Osteoblast (primary cell): Measurements from ENCODE around the gene CPN1. TPM values are rescaled to one million over a fixed set of nuclear protein-coding genes. Genes with fewer than 3 reads are reported as not detected.

Source experiments
- DNase-seq: peaks from one replicate; pipeline ENCODE4 v3.0.0; 2011; ENCODE audit warnings: low spot score, mixed read lengths; ENCODE audit not compliant: insufficient read length; ENCODE audit errors: missing footprints
- H2AFZ ChIP-seq: 2 replicates; pipeline ENCODE4 v1.6.0; 2011; ENCODE audit warnings: mild to moderate bottlenecking, low read length
- H3K27ac ChIP-seq: 2 replicates; pipeline ENCODE4 v1.5.1; 2011; ENCODE audit warnings: mild to moderate bottlenecking, low read depth, low read length, moderate library complexity
- H3K27me3 ChIP-seq: 2 replicates; pipeline ENCODE4 v1.6.0; 2012; ENCODE audit warnings: mild to moderate bottlenecking, control low read depth, inconsistent platforms, low read length, moderate library complexity; ENCODE audit not compliant: insufficient read depth
- H3K36me3 ChIP-seq: 2 replicates; pipeline ENCODE4 v1.5.1; 2011; ENCODE audit warnings: mild to moderate bottlenecking, low read length, control low read depth, moderate library complexity; ENCODE audit not compliant: insufficient read depth
- H3K4me1 ChIP-seq: 2 replicates; pipeline ENCODE4 v1.5.1; 2011; ENCODE audit warnings: mild to moderate bottlenecking, low read length, control low read depth, moderate library complexity; ENCODE audit not compliant: insufficient read depth
- H3K4me2 ChIP-seq: 2 replicates; pipeline ENCODE4 v1.6.0; 2011; ENCODE audit warnings: mild to moderate bottlenecking, low read length; ENCODE audit not compliant: insufficient read depth
- H3K4me3 ChIP-seq: fragments of 200-600 bp; sonication (generic); 3 replicates; pipeline ENCODE4 v1.5.1; 2012; ENCODE audit warnings: mild to moderate bottlenecking, low read length, inconsistent platforms; ENCODE audit not compliant: insufficient read depth
- H3K79me2 ChIP-seq: 2 replicates; pipeline ENCODE4 v1.6.0; 2012; ENCODE audit warnings: mild to moderate bottlenecking, low read length, control low read depth, inconsistent platforms; ENCODE audit not compliant: insufficient read depth
- H3K9me3 ChIP-seq: 2 replicates; pipeline ENCODE4 v1.5.1; 2011; ENCODE audit warnings: low read depth, low read length, control low read depth
- H4K20me1 ChIP-seq: 2 replicates; pipeline ENCODE4 v1.6.0; 2012; ENCODE audit warnings: mild to moderate bottlenecking, low read length, control low read depth; ENCODE audit not compliant: insufficient read depth
- CTCF ChIP-seq: IDR thresholded peaks from 2 replicates; pipeline ENCODE4 v1.5.1; 2011; ENCODE audit warnings: mild to moderate bottlenecking, low read depth, low read length, moderate library complexity; ENCODE audit errors: extremely low read depth
- total RNA-seq: library from RNA; depleted of rRNA; stranded (reverse); fragments of >200 nt; gene quantifications from 2 replicates; pipeline ENCODE4 v1.2.3, GENCODE V29; 2012

Gene CPN1
- total RNA-seq, 1 donor, result not detected

DNA sequence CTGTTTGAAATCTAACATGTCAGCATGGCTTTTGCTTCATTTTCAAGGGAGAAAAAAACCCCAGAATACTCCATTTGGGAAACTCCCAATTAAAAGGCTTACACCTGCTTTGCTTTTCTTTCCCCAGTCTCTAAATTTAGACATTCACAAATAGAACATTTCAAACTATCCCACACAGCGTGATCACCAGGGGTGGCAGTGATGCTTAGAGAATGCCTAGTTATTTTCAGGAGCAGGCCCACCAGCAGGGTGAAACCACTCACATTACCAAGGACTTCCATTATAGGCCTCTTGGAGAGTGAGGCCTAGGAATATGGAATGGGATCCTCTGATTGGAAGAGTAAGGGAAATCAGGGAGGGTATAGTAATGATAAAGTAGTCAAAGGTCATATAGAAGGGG is 14.2 kb downstream of the CPN1 start:
- Histone ChIP-seq H3K4me2 (no peak overlapping the region), H3K27me3 (peaks cover 11% of the 10 kb centered on the region), H2AFZ (no peak overlapping the region), H3K9me3 (no peaks in the 10 kb centered on the region), H3K79me2 (no peaks in the 10 kb centered on the region), H3K36me3 (no peaks in the 10 kb centered on the region), H4K20me1 (no peaks in the 10 kb centered on the region), H3K4me1 (no peaks in the 10 kb centered on the region), H3K27ac (no peak overlapping the region), H3K4me3 (no peak overlapping the region)
- no peak for TF ChIP-seq CTCF
- no peak for DNase-seq

- TF ChIP-seq CTCF, result no peak
- Histone ChIP-seq H3K79me2 (no peaks in the 10 kb centered on the region), H2AFZ (no peak overlapping the region), H3K9me3 (no peaks in the 10 kb centered on the region), H3K27ac (no peak overlapping the region), H3K27me3 (peaks cover 7% of the 10 kb centered on the region), H3K36me3 (no peaks in the 10 kb centered on the region), H3K4me3 (no peak overlapping the region), H3K4me1 (no peaks in the 10 kb centered on the region), H3K4me2 (no peak overlapping the region), H4K20me1 (no peaks in the 10 kb centered on the region)
- no peak for DNase-seq
Observed at GRCh38 chr10:100065084-100065660, 16.5 kb downstream of the CPN1 start.

- Histone ChIP-seq H3K4me2 (no peak overlapping the region), H4K20me1 (no peaks in the 10 kb centered on the region), H3K79me2 (no peaks in the 10 kb centered on the region), H3K36me3 (no peaks in the 10 kb centered on the region), H3K4me3 (no peak overlapping the region), H2AFZ (no peak overlapping the region), H3K4me1 (no peaks in the 10 kb centered on the region), H3K27me3 (peaks cover 13% of the 10 kb centered on the region), H3K9me3 (no peaks in the 10 kb centered on the region), H3K27ac (no peak overlapping the region)
- no peak for TF ChIP-seq CTCF
- DNase-seq, result no peak
Observed at GRCh38 chr10:100061401-100061800, 20.3 kb downstream of the CPN1 start.

DNA sequence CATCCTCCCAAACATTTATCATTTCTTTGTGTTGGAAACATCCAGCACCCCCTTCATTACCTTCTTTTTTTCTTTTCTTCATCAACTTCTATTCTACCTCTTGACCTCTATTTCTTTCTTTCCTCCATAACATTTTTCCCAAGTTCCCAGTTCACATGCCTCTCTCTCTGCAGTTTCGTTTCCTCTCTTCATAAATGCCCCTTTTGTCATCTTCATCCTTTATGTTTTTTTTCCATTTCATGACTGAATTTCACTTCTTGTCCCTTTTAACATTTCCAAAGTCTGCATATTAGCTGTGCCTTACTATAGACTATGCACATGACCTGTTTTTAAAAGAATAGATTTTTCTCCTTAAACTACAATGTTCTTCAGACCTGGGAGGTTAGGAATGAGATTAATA is 23.7 kb downstream of the CPN1 start:
- H3K27me3 ChIP-seq, result peaks cover 16% of the 10 kb centered on the region
- no peak for DNase-seq
- no peaks in the 10 kb centered on the region for H3K79me2 ChIP-seq
- H3K9me3 ChIP-seq, result no peaks in the 10 kb centered on the region
- H3K4me2 ChIP-seq, result no peak overlapping the region
- no peak overlapping the region for H2AFZ ChIP-seq
- H3K4me3 ChIP-seq, result no peak overlapping the region
- H3K36me3 ChIP-seq, result no peaks in the 10 kb centered on the region
- no peak overlapping the region for H3K27ac ChIP-seq
- no peaks in the 10 kb centered on the region for H3K4me1 ChIP-seq
- H4K20me1 ChIP-seq, result no peaks in the 10 kb centered on the region
- TF ChIP-seq CTCF, result no peak
